Neural cell (in vitro differentiated cells): ENCODE results near the gene TIMM44.

Experiments
- CTCF ChIP-seq: fragments of 450-650 bp; IDR thresholded peaks from 2 replicates; pipeline ENCODE4 v1.5.1; 2014; ENCODE audit warnings: antibody characterized with exemption, mild to moderate bottlenecking, moderate library complexity; ENCODE audit not compliant: poor library complexity, severe bottlenecking
- EP300 ChIP-seq: fragments of 450-650 bp; conservative IDR thresholded peaks from 2 replicates; pipeline ENCODE4 v1.6.1; 2014; ENCODE audit warnings: antibody characterized with exemption, mild to moderate bottlenecking, moderate library complexity; ENCODE audit not compliant: poor library complexity, severe bottlenecking
- EZH2 ChIP-seq: fragments of 200-600, 300-800 bp; shearing (Covaris generic), sonication (generic); IDR thresholded peaks from 2 replicates; pipeline ENCODE4 v1.6.1; 2014; ENCODE audit warnings: antibody characterized with exemption, low read length, borderline replicate concordance, mild to moderate bottlenecking; ENCODE audit not compliant: insufficient read depth, poor library complexity, severe bottlenecking
- MXI1 ChIP-seq: fragments of 450-650 bp; conservative IDR thresholded peaks from 2 replicates; pipeline ENCODE4 v1.6.1; 2014; ENCODE audit warnings: antibody characterized with exemption, mild to moderate bottlenecking; ENCODE audit not compliant: poor library complexity, severe bottlenecking
- POLR2AphosphoS5 ChIP-seq: IDR thresholded peaks from 2 replicates; pipeline ENCODE4 v1.6.1; 2012
- RAD21 ChIP-seq: fragments of 450-650 bp; conservative IDR thresholded peaks from 2 replicates; pipeline ENCODE4 v1.6.1; 2014; ENCODE audit warnings: antibody characterized with exemption, mild to moderate bottlenecking, moderate library complexity
- SMC3 ChIP-seq: fragments of 450-650 bp; conservative IDR thresholded peaks from 2 replicates; pipeline ENCODE4 v1.6.1; 2014; ENCODE audit warnings: antibody characterized with exemption, mild to moderate bottlenecking, moderate library complexity; ENCODE audit not compliant: poor library complexity
- TAF1 ChIP-seq: IDR thresholded peaks from 2 replicates; pipeline ENCODE4 v1.6.1; 2012; ENCODE audit warnings: low read depth
- TF ChIP-seq, protein P1 (sequence below): IDR thresholded peaks from 2 replicates; pipeline ENCODE4 v1.6.1; 2012; ENCODE audit warnings: borderline replicate concordance

- no peak for TF ChIP-seq RAD21
- no peak for TF ChIP-seq CTCF
- TF ChIP-seq MXI1, result no peak
- TF ChIP-seq EZH2, result no peak
- TF ChIP-seq SMC3, result no peak
- no peak for TF ChIP-seq EP300
- TF ChIP-seq, protein P1, sequence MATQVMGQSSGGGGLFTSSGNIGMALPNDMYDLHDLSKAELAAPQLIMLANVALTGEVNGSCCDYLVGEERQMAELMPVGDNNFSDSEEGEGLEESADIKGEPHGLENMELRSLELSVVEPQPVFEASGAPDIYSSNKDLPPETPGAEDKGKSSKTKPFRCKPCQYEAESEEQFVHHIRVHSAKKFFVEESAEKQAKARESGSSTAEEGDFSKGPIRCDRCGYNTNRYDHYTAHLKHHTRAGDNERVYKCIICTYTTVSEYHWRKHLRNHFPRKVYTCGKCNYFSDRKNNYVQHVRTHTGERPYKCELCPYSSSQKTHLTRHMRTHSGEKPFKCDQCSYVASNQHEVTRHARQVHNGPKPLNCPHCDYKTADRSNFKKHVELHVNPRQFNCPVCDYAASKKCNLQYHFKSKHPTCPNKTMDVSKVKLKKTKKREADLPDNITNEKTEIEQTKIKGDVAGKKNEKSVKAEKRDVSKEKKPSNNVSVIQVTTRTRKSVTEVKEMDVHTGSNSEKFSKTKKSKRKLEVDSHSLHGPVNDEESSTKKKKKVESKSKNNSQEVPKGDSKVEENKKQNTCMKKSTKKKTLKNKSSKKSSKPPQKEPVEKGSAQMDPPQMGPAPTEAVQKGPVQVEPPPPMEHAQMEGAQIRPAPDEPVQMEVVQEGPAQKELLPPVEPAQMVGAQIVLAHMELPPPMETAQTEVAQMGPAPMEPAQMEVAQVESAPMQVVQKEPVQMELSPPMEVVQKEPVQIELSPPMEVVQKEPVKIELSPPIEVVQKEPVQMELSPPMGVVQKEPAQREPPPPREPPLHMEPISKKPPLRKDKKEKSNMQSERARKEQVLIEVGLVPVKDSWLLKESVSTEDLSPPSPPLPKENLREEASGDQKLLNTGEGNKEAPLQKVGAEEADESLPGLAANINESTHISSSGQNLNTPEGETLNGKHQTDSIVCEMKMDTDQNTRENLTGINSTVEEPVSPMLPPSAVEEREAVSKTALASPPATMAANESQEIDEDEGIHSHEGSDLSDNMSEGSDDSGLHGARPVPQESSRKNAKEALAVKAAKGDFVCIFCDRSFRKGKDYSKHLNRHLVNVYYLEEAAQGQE, result no peak
- TF ChIP-seq POLR2AphosphoS5, result no peak
- no peak for TF ChIP-seq TAF1
Measured at GRCh38 chr19:7920519-7921301, 22.8 kb downstream of the TIMM44 start.
